H9 (cell line): ENCODE measurements around the gene SNAI1. TPM values are rescaled to one million over a fixed set of nuclear protein-coding genes. Genes with fewer than 3 reads are reported as not detected.

Experiments used
- DNase-seq: peaks from one replicate; pipeline ENCODE4 v3.0.0-alpha.2; 2017
- H2AFZ ChIP-seq: one replicate; pipeline ENCODE4 v1.6.1; 2013; ENCODE audit warnings: mild to moderate bottlenecking, low read length, control low read depth, moderate library complexity
- H2AK5ac ChIP-seq: 2 replicates; pipeline ENCODE4 v1.6.1; 2013; ENCODE audit warnings: low read length, control low read depth, mixed read lengths; ENCODE audit not compliant: insufficient read length
- H2BK120ac ChIP-seq: one replicate; pipeline ENCODE4 v1.6.1; 2013; ENCODE audit warnings: low read depth, mild to moderate bottlenecking, low read length, control low read depth, inconsistent platforms; ENCODE audit not compliant: poor library complexity, severe bottlenecking
- H2BK12ac ChIP-seq: 2 replicates; pipeline ENCODE4 v1.6.1; 2013; ENCODE audit warnings: low read length, control low read depth, mixed read lengths, low read depth; ENCODE audit not compliant: insufficient read length
- H2BK15ac ChIP-seq: 2 replicates; pipeline ENCODE4 v1.6.1; 2013; ENCODE audit warnings: low read depth, low read length, control low read depth
- H2BK20ac ChIP-seq: one replicate; pipeline ENCODE4 v1.6.1; 2013; ENCODE audit warnings: low read depth, mild to moderate bottlenecking, low read length, control low read depth, inconsistent platforms; ENCODE audit not compliant: poor library complexity, severe bottlenecking
- H2BK5ac ChIP-seq: 2 replicates; pipeline ENCODE4 v1.6.1; 2013; ENCODE audit warnings: low read length, control low read depth, mixed read lengths; ENCODE audit not compliant: insufficient read length
- H3K14ac ChIP-seq: 2 replicates; pipeline ENCODE4 v1.6.1; 2013; ENCODE audit warnings: low read length, control low read depth; ENCODE audit not compliant: insufficient read depth
- H3K18ac ChIP-seq: 2 replicates; pipeline ENCODE4 v1.6.1; 2013; ENCODE audit warnings: low read depth, mild to moderate bottlenecking, mixed read lengths, low read length, control low read depth; ENCODE audit not compliant: insufficient read length
- H3K23ac ChIP-seq: 2 replicates; pipeline ENCODE4 v1.6.1; 2013; ENCODE audit warnings: low read length, control low read depth, mixed read lengths, low read depth; ENCODE audit not compliant: insufficient read length
- H3K23me2 ChIP-seq: 2 replicates; pipeline ENCODE4 v1.6.1; 2013; ENCODE audit warnings: low read depth, mild to moderate bottlenecking, mixed read lengths, low read length, control low read depth; ENCODE audit not compliant: insufficient read length, poor library complexity, severe bottlenecking
- H3K27ac ChIP-seq: 2 replicates; pipeline ENCODE4 v1.5.1; 2013; ENCODE audit warnings: low read length, control low read depth, mixed read lengths, low read depth; ENCODE audit not compliant: insufficient read length
- H3K27me3 ChIP-seq: 2 replicates; pipeline ENCODE4 v1.6.1; 2013; ENCODE audit warnings: low read length, control low read depth, inconsistent platforms; ENCODE audit not compliant: insufficient read depth
- H3K4ac ChIP-seq: 2 replicates; pipeline ENCODE4 v1.6.1; 2013; ENCODE audit warnings: low read depth, mild to moderate bottlenecking, control low read depth, inconsistent platforms, low read length, moderate library complexity
- H3K4me1 ChIP-seq: 2 replicates; pipeline ENCODE4 v1.6.1; 2013; ENCODE audit warnings: low read length, control low read depth, inconsistent platforms; ENCODE audit not compliant: insufficient read depth
- H3K4me2 ChIP-seq: 2 replicates; pipeline ENCODE4 v1.6.1; 2013; ENCODE audit warnings: low read length, control low read depth, mixed read lengths; ENCODE audit not compliant: insufficient read length, insufficient read depth
- H3K56ac ChIP-seq: 2 replicates; pipeline ENCODE4 v1.6.1; 2013; ENCODE audit warnings: low read depth, mild to moderate bottlenecking, mixed read lengths, low read length, control low read depth; ENCODE audit not compliant: insufficient read length
- H3K79me1 ChIP-seq: 2 replicates; pipeline ENCODE4 v1.6.1; 2013; ENCODE audit warnings: low read depth, mild to moderate bottlenecking, moderate library complexity, low read length, control low read depth, inconsistent platforms; ENCODE audit not compliant: insufficient read depth, poor library complexity, severe bottlenecking
- H3K79me2 ChIP-seq: 2 replicates; pipeline ENCODE4 v1.6.1; 2013; ENCODE audit warnings: low read length, control low read depth, inconsistent platforms; ENCODE audit not compliant: insufficient read depth
- H3K9ac ChIP-seq: 2 replicates; pipeline ENCODE4 v1.6.1; 2013; ENCODE audit warnings: low read length, control low read depth, mixed read lengths; ENCODE audit not compliant: insufficient read length; ENCODE audit errors: extremely low read depth
- H3K9me3 ChIP-seq: one replicate; pipeline ENCODE4 v1.6.1; 2013; ENCODE audit warnings: low read depth, low read length, inconsistent platforms; ENCODE audit not compliant: control insufficient read depth
- H3T11ph ChIP-seq: one replicate; pipeline ENCODE4 v1.6.1; 2013; ENCODE audit warnings: mild to moderate bottlenecking, low read length, control low read depth, inconsistent platforms
- H4K20me1 ChIP-seq: one replicate; pipeline ENCODE4 v1.6.1; 2013; ENCODE audit not compliant: control insufficient read depth, insufficient read length, insufficient read depth
- H4K5ac ChIP-seq: 2 replicates; pipeline ENCODE4 v1.6.1; 2013; ENCODE audit warnings: low read depth, mild to moderate bottlenecking, mixed read lengths, low read length, control low read depth; ENCODE audit not compliant: insufficient read length
- H4K8ac ChIP-seq: replicated peaks from 2 replicates; pipeline ENCODE4 v1.6.1; 2013; ENCODE audit warnings: low read length, control low read depth, mixed read lengths, low read depth; ENCODE audit not compliant: insufficient read length
- H4K91ac ChIP-seq: 2 replicates; pipeline ENCODE4 v1.6.1; 2013; ENCODE audit warnings: low read depth, mild to moderate bottlenecking, moderate library complexity, mixed read lengths, low read length, control low read depth; ENCODE audit not compliant: insufficient read length
- H3K27ac Mint-ChIP-seq, 3 experiments: 2 replicates in 2 of 3; 3 replicates in 1 of 3; pipeline ENCODE4 v1.8.0; 2020 to 2021; ENCODE audit warnings: mixed read lengths in 3 of 3, mild to moderate bottlenecking in 1 of 3, moderate library complexity in 1 of 3
- H3K27me3 Mint-ChIP-seq: 2 replicates; pipeline ENCODE4 v1.8.0; 2021; ENCODE audit warnings: low read depth, mild to moderate bottlenecking, moderate library complexity, mixed read lengths
- H3K36me3 Mint-ChIP-seq, 3 experiments: 2 replicates in 2 of 3; 3 replicates in 1 of 3; pipeline ENCODE4 v1.8.0; 2020 to 2021; ENCODE audit warnings: low read depth in 3 of 3, mixed read lengths in 3 of 3; ENCODE audit not compliant: insufficient read depth in 1 of 3
- H3K4me1 Mint-ChIP-seq, 2 experiments: 2 replicates each; pipeline ENCODE4 v1.8.0; 2020; ENCODE audit warnings: mixed read lengths in 2 of 2
- H3K4me3 Mint-ChIP-seq, 2 experiments: 2 replicates in 1 of 2; 3 replicates in 1 of 2; pipeline ENCODE4 v1.8.0; 2020 to 2021; ENCODE audit warnings: mild to moderate bottlenecking in 2 of 2, mixed read lengths in 2 of 2, moderate library complexity in 1 of 2
- H3K9me3 Mint-ChIP-seq, 2 experiments: 2 replicates in 1 of 2; 3 replicates in 1 of 2; pipeline ENCODE4 v1.8.0; 2020; ENCODE audit warnings: mild to moderate bottlenecking in 2 of 2, mixed read lengths in 2 of 2, moderate library complexity in 1 of 2
- CTCF ChIP-seq: fragments of 200-600 bp; sonication (generic); conservative IDR thresholded peaks from 3 replicates; pipeline ENCODE4 v1.8.0; 2021; ENCODE audit warnings: antibody characterized with exemption, mild to moderate bottlenecking
- WGBS: extraction: QIAGEN DNeasy Blood & Tissue Kit; methylation state at CpG from one replicate; pipeline ENCODE4 v1.1.7; 2013; ENCODE audit warnings: missing lambda C conversion rate, low lambda C conversion rate, mixed read lengths; ENCODE audit not compliant: insufficient read length; ENCODE audit errors: extremely low coverage; 5-methylcytosine and 5-hydroxymethylcytosine counted together
- total RNA-seq: library from RNA; stranded (reverse); gene quantifications from 2 replicates; pipeline ENCODE4 v1.2.1, GENCODE V29; 2021

SNAI1 gene
- total RNA-seq, 1 experiment from 2014 or later = 7.0 TPM

- H4K8ac ChIP-seq = no peak overlapping the region
- H3K4me2 ChIP-seq = no peak overlapping the region
- H3K4me1 ChIP-seq = no peaks in the 10 kb centered on the region
- H2BK5ac ChIP-seq = no peak overlapping the region
- no peak overlapping the region for H3K27ac ChIP-seq
- no CpG with 5 or more reads among the region's 4 CpGs for WGBS
- H2AFZ ChIP-seq = no peak overlapping the region
- no peaks in the 10 kb centered on the region for H3K9me3 ChIP-seq
- no peak overlapping the region for H4K5ac ChIP-seq
- no peaks in the 10 kb centered on the region for H3K27me3 ChIP-seq
- no peak overlapping the region for H2BK120ac ChIP-seq
- Mint-ChIP-seq H3K36me3 (peaks cover 17 to 34% (median 30%) of the 10 kb centered on the region in 3 experiments), H3K9me3 (no peaks in the 10 kb centered on the region), H3K27ac (no peak overlapping the region), H3K4me1 (peaks cover 3 to 6% of the 10 kb centered on the region in 2 experiments; a peak in 1 of 4 replicates), H3K27me3 (no peaks in the 10 kb centered on the region), H3K4me3 (no peak overlapping the region)
- H2BK15ac ChIP-seq = no peak overlapping the region
- no peak overlapping the region for H4K91ac ChIP-seq
- no peaks in the 10 kb centered on the region for H3K23me2 ChIP-seq
- no peak overlapping the region for H3T11ph ChIP-seq
- H4K20me1 ChIP-seq = no peaks in the 10 kb centered on the region
- no peak overlapping the region for H3K14ac ChIP-seq
- no peak overlapping the region for H2AK5ac ChIP-seq
- H3K4ac ChIP-seq = no peak overlapping the region
- no peak overlapping the region for H2BK12ac ChIP-seq
- no peak overlapping the region for H3K56ac ChIP-seq
- no peak overlapping the region for H3K18ac ChIP-seq
- no peak overlapping the region for H3K9ac ChIP-seq
- H3K79me1 ChIP-seq = no peaks in the 10 kb centered on the region
- H3K79me2 ChIP-seq = no peaks in the 10 kb centered on the region
- DNase-seq = no peak
- no peak for TF ChIP-seq CTCF
- H2BK20ac ChIP-seq = no peak overlapping the region
- H3K23ac ChIP-seq = no peak overlapping the region
Measured at GRCh38 chr20:49961413-49961812, 21.4 kb upstream of the SNAI1 start.
